Osteocyte (in vitro differentiated cells): Measurements from ENCODE around the gene FAM185A. TPM values are rescaled to one million over a fixed set of nuclear protein-coding genes. Genes with fewer than 3 reads are reported as not detected.

Source experiments
- DNase-seq: peaks from one replicate; pipeline ENCODE4 v3.0.0; 2021; ENCODE audit warnings: mixed read lengths; ENCODE audit not compliant: unreplicated experiment; ENCODE audit errors: extremely low spot score
- H3K27ac Mint-ChIP-seq: one replicate; pipeline ENCODE4 v1.8.0; 2021; ENCODE audit warnings: mild to moderate bottlenecking, mixed read lengths; ENCODE audit not compliant: unreplicated experiment
- H3K27me3 Mint-ChIP-seq: one replicate; pipeline ENCODE4 v1.8.0; 2021; ENCODE audit warnings: mixed read lengths; ENCODE audit not compliant: unreplicated experiment
- H3K36me3 Mint-ChIP-seq: one replicate; pipeline ENCODE4 v1.8.0; 2021; ENCODE audit warnings: mixed read lengths; ENCODE audit not compliant: unreplicated experiment
- H3K4me1 Mint-ChIP-seq: one replicate; pipeline ENCODE4 v1.8.0; 2021; ENCODE audit warnings: mixed read lengths; ENCODE audit not compliant: unreplicated experiment
- H3K4me3 Mint-ChIP-seq: one replicate; pipeline ENCODE4 v1.8.0; 2021; ENCODE audit warnings: mild to moderate bottlenecking, moderate library complexity, mixed read lengths; ENCODE audit not compliant: unreplicated experiment
- H3K9me3 Mint-ChIP-seq: one replicate; pipeline ENCODE4 v1.8.0; 2021; ENCODE audit warnings: mixed read lengths; ENCODE audit not compliant: unreplicated experiment
- CTCF ChIP-seq: fragments of 200-600 bp; sonication (generic); IDR thresholded peaks from 2 replicates; pipeline ENCODE4 v1.5.0; 2021; ENCODE audit warnings: antibody characterized with exemption, mild to moderate bottlenecking, moderate library complexity
- total RNA-seq: library from RNA; stranded (reverse); gene quantifications from 2 replicates; pipeline ENCODE4 v1.2.1, GENCODE V29; 2021

Gene FAM185A
- total RNA-seq, 1 donor from 2014 or later, result 7.8 TPM

- Mint-ChIP-seq H3K4me1 (peaks cover 5% of the 10 kb centered on the region), H3K27me3 (no peaks in the 10 kb centered on the region), H3K4me3 (no peak overlapping the region), H3K9me3 (no peaks in the 10 kb centered on the region), H3K27ac (no peak overlapping the region), H3K36me3 (peaks cover 11% of the 10 kb centered on the region)
- TF ChIP-seq CTCF, result no peak
- DNase-seq, result no peak
Observed at GRCh38 chr7:102817616-102818573, 69.1 kb downstream of the FAM185A start.

GRCh38 chr7:102819151-102819550, 70.4 kb downstream of the FAM185A start:
- Mint-ChIP-seq H3K27me3 (no peaks in the 10 kb centered on the region), H3K4me3 (no peak overlapping the region), H3K4me1 (peaks cover 5% of the 10 kb centered on the region), H3K9me3 (no peaks in the 10 kb centered on the region), H3K27ac (no peak overlapping the region), H3K36me3 (peaks cover 11% of the 10 kb centered on the region)
- DNase-seq, result no peak
- TF ChIP-seq CTCF, result no peak

DNA sequence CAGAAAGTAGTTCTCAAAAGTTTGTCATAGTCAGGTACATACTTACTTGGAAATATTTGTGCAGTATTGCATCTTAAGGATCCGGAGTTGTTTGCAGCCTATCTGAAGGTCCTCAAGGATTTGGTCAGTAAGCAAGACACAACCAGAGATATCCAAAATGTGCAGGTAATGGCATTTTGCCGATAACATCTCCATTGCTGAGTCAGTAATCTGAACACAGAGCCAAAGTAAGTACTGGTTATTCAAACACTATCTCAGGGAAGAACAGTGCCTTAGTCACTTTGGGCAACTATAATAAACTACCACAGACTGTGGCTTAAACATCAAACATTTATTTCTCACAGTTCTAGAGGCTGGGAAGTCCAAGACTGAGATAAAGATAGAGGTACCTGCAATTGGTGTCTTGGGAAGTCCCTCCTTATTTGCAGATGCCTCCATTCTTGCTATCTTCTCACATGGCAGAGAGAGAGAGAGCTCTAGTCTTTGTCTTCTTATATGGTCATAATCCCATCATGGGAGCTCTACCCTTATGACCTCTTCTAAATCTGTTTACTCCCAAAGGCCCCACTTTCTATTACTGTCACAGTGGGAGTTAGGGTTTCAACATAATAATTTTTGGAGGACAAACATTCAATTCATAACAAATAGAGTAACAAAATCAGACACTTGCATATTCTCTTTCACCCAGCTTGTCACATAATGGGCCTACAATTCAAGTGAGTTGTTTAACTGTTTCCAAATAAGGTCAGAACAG, 73.4 kb downstream of the FAM185A start:
- H3K27ac Mint-ChIP-seq, result no peak overlapping the region

DNA sequence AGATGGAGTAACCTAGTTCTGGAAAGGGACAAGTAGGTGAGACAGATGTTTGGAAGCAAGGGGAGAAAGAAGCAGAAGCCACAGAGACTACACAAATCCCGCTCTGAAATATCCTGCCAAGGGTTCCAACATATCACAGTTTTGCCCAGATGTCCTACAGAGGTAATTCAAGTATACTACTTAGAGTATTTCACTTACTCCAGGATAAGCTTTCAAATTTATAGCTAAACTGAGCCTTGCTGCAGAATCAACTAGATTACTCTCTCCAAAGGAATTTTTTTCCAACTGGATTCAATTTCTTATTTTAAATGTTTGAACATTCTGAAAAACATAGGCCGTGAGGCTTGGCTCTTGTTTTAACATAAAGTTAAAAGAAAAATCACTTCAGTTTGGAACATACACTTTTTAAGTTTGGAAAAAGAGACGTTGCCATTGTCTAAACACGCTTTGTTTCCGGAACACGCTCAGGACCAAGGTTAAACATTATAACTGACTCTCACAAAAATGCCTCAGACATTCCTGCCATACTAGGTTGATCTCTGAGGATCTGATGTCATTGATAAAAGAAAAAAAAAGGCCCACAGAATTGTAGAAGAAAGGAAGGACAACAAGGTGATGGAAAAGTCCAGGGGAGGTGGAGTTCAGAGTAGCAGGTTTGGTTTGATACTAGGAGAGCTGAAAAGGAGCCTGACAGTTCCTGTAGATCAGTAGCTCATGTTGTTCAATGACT, 74.8 kb downstream of the FAM185A start:
- Mint-ChIP-seq H3K4me1 (peaks cover 3% of the 10 kb centered on the region), H3K4me3 (no peak overlapping the region), H3K36me3 (peaks cover 16% of the 10 kb centered on the region), H3K9me3 (no peaks in the 10 kb centered on the region), H3K27ac (no peak overlapping the region), H3K27me3 (no peaks in the 10 kb centered on the region)
- no peak for TF ChIP-seq CTCF
- DNase-seq, result no peak

More for the DNA sequence above, 73.4 kb downstream of the FAM185A start:
- H3K4me3 Mint-ChIP-seq, result no peak overlapping the region
- peaks cover 12% of the 10 kb centered on the region for H3K36me3 Mint-ChIP-seq
- no peak for DNase-seq
- H3K4me1 Mint-ChIP-seq, result peaks cover 5% of the 10 kb centered on the region
- H3K27me3 Mint-ChIP-seq, result no peaks in the 10 kb centered on the region
- TF ChIP-seq CTCF, result no peak
- no peaks in the 10 kb centered on the region for H3K9me3 Mint-ChIP-seq
